UCSD-AML1 (cell line): ENCODE results near the gene NAT8L.
A peak's percentile ranks its signal among the peaks of the same experiment; 100 is the strongest.
"Not testable (repeated sequence)": the region's sequence is repeated elsewhere in the genome, so short reads cannot be mapped to it uniquely, and the experiment has no call there.

Experiments
- DNase-seq: peaks from one replicate; lab custom pipeline; 2025; ENCODE audit not compliant: unreplicated experiment; lab: John Stamatoyannopoulos, UW

NAT8L gene, protein sequence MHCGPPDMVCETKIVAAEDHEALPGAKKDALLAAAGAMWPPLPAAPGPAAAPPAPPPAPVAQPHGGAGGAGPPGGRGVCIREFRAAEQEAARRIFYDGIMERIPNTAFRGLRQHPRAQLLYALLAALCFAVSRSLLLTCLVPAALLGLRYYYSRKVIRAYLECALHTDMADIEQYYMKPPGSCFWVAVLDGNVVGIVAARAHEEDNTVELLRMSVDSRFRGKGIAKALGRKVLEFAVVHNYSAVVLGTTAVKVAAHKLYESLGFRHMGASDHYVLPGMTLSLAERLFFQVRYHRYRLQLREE

DNA sequence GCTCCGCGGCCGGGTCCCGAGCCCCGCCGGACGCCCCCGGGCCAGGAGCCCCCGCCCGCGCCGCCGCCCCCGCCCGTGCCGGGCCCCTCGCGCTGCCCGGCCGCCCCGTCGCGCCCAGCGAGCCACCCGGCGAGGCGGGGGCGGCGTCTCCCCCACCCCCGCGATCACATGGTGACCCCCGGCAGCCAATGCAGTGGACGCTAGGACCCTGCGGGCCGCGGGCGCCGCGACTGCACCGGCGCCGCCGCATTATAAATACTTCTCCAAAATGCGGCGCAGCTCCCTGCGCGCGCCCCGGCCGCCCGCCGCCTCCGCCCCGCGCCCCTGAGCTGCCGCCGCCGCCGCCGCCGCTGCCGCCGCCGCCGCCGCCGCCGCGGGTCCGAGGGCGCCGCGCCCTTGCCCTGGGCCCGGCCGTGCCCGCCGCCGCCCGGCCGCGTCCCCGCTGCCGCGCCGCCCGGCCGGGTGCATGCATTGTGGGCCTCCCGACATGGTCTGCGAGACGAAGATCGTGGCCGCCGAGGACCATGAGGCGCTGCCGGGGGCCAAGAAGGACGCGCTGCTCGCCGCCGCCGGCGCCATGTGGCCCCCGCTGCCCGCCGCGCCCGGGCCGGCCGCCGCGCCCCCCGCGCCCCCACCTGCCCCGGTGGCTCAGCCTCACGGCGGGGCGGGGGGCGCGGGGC is at the start of gene NAT8L:
Gene NAT8L (plus strand): TSS at position 282 of the 680 bp plus-strand sequence. CDS start 185 bp downstream, at position 467.
- DNase-seq = peak; percentile 51

DNA sequence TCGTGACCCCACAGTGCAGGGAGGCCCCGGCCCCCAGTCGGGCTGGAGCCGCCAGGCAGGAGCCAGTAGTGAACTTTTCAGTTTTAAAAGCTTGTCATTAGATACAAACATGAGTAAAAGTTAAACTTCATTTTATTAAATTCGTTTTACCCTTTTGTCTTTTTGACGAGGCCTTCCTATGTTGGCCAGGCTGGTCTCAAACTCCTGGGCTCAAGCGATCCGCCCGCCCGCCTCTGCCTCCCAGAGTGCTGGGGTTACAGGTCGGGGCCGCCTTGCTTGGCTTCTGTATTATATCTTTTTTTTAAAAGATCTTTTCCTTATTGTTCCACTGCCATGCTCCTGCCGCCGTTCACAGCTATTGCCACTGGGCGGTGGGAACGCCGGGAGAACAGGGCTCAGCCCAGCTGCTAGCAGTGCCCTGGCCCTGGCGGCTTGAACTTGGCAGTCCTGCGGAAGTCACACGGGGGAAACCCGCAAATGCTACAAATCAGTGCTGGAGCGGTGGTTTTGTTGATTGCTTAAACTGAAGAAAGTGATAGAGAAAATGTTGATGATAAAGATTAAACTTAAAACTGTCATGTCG is 49.4 kb upstream of the NAT8L start:
- peak; percentile 63 for DNase-seq

DNA sequence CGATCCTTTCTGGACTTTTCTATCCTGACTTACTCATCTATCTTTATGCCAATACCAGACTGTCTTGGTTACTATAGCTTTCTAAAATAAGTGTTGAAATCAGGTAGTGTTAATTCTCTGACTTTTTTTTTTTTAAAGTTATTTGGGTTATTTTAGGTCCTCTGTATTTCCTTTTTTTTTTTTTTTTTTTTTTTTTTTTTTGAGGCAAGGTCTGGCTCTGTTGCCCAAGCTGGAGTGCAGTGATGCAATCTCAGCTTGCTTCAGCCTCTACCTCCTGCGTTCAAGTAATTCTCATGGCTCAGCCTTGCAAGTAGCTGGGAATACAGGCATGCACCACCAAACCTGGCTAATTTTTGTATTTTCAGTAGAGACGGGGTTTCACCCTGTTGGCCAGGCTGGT is 47.5 kb upstream of the NAT8L start:
- no peak for DNase-seq

DNA sequence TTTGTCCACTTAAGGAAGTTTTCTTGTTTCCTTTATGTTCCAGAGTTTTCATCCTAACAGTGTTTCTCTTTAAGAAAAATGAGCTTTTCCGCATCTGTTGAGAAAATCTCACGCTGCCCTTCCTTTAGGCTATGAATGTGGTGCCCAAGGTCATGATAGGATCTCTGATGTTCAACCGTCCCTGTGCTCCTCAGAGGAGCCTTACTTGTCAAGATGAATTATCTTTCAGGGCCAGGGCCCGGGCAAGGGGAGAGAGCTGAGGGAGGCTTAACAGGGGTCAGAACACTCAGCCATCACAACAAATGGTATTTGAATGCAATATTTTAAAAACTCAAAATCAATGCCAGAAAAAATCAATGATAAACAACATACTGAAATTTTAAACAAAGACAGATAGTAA is 44.1 kb upstream of the NAT8L start:
- no peak for DNase-seq

DNA sequence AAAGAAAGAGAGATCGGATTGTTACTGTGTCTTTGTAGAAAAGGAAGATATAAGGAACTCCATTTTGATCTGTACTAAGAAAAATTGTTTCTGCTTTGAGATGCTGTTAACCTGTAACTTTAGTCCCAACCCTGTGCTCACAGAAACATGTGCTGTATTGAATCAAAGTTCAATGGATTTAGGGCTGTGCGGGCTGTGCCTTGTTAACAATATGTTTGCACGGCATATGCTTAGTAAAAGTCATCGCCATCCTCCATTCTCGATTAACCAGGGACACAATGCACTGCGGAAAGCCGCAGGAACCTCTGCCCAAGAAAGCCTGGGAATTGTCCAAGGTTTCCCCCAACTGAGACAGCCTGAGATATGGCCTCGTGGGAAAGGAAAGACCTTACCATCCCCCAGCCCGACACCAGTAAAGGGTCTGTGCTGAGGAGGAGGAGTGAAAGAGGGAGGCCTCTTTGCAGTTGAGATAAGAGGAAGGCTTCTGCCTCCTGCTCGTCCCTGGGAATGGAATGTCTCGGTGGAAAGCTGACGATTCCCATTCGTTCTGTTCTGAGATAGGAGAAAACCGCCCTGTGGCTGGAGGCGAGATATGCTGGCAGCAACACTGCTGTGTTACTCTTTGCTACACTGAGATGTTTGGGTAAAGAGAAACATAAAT is 37.6 kb upstream of the NAT8L start:
- not testable (repeated sequence) for DNase-seq

DNA sequence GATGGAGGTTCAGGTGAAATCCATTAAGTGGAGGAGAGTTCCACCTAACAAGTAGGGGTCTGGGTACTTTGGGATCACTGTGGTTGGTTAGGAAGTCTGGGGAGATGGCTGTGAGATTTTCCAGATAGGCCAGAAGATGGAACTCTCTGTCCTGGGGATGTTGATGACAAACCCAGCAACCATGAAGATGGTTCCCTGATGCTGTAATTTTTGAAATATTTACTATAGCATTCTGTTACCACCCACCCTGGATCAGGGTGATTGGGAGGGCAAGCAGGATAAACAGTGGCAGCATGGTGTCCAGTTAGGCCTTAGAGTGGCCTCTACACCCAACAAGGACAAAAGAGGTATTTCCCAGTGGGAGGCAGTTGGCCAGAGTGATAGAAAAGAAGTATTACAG is 34.4 kb upstream of the NAT8L start:
- no peak for DNase-seq

DNA sequence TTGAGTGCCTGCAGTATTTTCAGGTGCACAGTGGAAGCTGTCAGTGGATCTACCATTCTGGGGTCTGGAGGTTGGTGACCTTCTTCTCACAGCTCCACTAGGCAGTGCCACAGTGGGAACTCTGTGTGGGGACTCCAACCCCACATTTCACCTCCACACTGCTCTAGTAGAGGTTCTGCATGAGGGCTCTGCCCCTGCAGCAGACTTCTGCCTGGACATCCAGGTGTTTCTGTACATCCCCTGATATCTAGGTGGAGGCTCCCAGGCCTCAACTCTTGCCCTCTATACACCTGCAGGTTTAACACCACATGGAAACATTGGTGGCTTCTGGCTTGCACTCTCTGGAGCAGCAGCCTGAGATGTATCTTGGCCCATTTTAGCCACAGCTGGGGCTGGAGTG is 33.3 kb upstream of the NAT8L start:
- DNase-seq = no peak

DNA sequence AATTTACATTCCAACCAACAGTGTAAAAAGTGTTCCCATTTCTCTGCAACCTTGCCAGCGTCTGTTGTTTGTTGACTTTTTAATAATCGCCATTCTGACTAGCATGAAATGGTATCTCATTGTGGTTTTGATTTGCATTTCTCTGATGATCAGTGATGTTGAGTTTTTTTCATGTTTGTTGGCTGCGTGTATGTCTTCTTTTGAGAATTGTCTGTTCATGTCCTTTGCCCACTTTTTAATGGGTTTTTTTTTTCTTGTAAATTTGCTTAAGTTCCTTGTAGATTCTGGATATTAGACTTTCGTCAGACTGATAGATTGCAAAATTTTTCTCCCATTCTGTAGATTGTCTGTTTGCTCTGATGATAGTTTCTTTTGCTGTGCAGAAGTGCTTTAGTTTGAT is 32.0 kb upstream of the NAT8L start:
- DNase-seq = not testable (repeated sequence)

DNA sequence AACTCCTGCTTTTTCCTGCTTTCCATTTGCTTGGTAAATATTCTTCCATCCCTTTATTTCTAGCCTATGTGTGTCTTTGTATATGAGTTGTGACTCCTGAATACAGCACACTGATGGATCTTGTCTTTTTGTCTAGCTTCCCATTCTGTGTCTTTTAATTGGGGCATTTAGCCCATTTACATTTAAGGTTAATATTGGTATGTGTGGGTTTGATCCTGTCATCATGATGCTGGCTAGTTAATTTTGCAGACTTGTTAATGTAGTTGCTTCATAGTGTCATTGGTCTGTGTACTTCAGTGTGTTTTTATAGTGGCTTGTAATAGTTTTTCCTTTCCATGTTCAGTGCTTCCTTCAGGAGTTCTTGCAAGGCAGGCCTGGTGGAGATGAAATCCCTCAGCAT is 28.0 kb upstream of the NAT8L start:
- not testable (repeated sequence) for DNase-seq

DNA sequence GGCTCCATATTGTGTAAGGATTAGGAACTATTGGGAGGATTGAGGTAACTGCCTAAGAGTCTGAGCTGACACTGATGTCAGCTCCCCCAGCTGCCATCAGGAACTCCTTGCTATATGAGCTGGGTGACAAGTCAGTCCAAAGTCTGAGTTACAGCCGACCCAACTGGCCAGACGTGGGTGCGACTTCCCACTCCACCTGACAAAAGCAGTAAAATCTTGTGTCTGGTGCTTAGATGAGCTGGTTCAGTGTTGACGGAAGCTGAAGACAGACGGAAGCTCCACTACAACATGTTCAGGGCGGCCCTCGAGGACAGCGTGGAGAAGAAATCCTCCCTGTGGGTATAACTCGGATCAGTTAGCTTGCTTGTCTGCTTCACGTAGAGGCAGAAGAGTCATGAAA is 22.8 kb upstream of the NAT8L start:
- DNase-seq = no peak

DNA sequence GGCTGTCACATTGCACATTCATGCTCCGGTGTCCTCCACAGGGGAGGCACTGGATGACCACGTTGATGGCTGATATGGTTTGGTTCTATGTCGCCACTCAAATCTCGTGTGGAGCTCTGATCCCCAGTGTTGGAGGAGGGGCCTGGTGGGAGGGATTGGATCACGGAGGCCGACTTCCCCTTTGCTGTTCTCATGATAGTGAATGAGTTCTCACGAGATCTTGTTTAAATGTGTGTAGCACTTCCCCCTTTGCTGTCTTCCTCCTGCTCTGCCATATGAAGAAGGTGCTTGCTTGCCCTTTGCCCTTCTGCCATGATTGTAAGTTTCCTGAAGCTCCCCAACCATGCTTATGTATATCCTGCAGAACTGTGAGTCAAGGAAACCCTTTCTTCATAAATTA is 22.3 kb upstream of the NAT8L start:
- peak; percentile 23 for DNase-seq

DNA sequence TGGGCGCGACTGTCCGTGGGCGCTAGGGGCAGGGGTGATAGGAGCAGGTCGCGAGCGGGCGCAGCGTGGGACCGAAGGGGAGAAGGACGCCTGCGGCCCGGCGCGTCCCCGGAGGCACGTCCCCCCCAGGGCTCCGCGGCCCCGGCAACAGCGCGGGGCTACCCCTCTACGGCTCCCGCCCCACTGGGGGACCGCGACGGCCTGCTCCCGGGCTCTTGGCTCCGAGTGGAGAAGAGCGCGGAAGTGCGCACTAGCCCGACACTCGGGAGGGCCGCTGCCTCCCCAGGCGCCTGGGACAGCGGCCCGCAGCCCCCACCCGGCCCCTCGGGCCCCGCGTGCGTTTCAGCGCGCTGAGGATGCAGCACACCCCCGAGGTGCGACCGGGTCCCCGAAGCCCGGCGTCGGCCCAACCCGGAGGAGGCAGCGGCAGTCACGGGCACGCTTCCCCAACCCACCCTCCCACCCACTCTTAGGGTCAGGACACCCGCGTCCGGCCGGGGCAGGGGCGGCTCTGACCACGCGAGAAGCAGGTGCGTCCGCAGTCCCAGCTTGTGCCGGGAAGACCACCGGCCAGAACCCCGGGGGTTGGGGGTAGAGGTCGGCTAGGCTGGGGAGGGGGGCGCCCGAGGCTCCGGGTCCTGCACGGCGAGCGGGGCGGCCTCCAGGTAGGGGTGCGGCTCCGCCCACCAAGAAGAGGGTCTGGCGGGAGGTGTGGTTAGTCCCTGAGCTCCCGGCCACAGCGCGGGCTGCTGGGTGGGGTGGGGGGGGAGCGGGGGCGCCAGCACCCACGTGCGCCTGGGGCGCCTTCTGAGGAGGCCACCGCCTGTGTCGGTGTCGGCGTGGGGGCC is 18.5 kb upstream of the NAT8L start:
- DNase-seq = no peak

DNA sequence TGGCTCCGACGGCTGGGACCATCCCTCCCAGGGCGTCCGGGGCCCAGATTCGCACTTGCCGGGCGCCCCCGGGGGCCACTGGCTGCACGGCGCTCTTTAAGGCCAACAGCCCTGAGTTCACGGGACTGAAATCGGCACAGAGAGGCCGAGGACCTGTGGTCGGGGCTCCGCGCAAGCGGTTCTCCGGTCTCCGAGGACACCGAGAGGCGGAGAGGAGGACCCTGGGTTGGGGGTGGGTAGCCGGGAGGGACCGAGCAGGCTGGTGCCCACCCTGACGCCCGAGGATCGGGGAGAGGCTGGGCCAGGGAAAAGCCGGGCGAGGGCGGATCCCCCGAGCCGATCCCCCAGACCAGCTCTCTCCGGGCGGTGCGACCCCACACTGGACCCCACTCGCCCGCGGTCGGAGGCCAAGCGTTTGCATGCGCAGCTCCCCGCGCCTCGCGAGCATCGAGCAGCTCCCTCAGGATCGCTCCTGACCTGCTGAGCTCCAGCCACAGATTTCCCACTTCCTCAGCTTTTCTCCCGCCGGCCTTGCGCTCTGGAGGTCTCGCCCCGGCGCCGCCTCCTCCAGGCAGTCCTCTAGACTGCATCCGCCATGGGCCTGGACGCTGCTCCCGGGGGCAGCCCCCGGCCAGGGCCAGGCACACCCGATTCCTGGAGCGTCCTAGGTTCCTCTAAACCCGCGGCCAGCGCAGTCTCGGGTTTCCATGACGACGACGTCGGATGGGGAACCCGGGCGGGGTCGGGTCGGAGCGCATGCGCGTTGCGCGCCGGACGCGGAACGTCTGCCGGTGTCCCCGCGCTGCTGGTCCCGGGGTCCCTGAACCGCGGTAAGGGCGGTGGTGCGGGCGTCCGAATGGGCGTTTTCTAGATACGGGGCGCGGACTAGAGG is 17.6 kb upstream of the NAT8L start:
- DNase-seq = peak; percentile 87

DNA sequence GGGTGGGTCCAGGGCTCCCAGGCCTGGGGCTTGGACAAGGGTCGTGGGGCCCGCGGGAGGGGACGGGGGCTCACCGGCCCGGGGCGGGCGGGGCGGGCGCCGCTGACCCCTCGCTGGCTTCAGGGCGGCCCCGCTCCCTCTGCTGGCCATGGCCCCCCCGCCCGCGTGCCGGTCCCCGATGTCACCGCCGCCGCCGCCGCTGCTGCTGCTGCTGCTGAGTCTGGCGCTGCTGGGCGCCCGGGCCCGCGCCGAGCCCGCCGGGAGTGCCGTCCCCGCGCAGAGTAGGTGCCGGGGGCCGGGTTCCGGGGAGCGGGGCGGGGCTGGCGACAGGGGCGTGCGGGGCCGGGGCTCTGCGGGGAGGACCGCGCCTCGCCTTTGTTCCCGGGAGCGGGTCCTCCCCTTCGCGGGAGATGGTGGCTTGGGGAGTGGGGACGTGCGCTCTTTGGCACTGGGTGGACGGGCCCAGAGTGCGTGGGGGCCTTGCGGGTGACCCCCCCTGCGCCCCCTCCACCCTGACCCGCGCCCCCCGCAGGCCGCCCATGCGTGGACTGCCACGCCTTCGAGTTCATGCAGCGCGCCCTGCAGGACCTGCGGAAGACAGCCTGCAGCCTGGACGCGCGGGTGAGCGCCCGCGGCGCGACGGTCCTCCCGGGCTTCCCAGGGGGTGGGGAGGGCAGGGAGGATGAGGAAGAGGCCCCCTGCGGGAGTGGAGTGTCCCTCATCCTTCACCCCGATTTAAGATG is 16.8 kb upstream of the NAT8L start:
- DNase-seq = no peak

DNA sequence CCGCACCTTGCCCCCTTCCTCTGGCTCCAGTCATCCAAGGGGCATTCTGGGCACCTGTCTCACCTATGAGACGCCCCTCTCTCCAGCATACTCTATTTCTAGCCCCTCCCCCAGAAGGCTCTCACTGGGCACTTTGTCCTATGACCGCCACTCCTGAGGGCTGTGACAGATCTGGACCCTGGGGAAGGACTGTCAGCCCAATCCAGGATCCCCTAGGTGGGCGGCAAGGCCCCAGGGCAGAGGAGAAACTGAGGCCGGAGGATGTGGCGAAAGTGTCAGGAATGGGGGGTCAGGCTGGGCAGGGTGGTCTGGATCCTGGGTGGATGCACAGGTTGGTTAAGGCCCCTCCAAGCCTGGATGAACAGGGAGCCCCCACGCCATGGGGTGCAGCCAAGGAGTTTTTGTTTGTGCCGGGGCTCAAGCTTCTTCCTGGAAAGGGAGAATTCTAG is 16.2 kb upstream of the NAT8L start:
- DNase-seq = no peak

DNA sequence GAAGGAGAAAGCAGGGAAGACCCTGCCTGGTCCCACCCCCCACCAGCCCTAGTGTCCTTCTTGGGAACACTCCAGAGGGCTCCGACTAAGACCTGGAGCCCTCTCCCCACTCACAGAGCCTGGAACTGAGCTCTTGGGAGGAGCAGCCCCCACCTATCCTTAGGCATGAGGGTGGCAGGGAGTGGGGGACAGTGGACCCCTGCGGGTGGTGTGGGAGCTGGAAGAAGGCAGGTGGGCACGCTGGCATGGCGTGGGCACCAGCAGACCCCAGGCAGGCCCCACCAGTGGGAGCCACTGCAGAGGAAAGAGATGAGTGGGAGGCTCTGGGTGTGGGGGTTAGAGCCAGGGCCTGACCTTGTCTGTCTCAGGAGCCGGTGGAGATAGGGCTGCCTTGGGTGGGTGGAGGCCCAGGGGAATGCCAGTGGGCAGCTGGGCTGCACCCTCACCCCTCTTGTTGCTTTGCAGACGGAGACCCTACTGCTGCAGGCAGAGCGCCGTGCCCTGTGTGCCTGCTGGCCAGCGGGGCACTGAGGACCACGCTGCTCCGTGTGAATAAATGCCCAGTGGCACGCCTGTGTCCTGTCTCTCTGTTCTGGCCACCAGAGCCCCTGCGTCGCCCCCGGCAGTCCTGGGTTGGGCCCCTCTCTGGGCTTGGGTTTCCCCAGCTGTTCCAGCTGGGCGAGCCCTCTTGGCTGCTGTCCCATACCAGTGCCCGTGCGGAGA is 15.6 kb upstream of the NAT8L start:
- DNase-seq = no peak

DNA sequence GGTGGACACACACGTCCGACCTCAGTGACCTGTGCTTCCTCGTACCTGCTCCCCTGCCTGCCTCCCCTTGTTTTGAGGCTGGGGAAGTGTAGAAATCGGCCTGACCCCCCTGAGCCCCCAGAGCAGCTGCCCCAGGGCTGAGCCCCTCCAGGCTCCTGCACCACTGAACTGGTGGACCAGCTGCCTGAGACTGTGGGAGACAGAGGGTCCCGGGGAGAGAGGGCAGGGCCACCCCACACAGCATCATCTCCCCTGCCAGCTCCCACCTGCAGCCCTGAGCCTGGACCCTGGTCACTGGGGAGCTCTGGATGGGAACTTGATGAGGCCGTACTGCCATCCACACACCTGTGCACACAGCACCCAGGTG is 15.0 kb upstream of the NAT8L start:
- no peak for DNase-seq
